Stimulated activated CD8-positive, alpha-beta memory T cell treated with anti-CD3 and anti-CD28 coated beads, Interleukin-4, amount 100 ng/mL, for 1 hour (primary cell): ENCODE measurements around the gene C10orf120.

Experiments
- DNase-seq, 2 donors: peaks; one replicate each; pipeline ENCODE4 v3.0.0-alpha.2; 2020; ENCODE audit warnings: low read depth in 2 of 2, low spot score in 1 of 2

C10orf120 gene

DNA sequence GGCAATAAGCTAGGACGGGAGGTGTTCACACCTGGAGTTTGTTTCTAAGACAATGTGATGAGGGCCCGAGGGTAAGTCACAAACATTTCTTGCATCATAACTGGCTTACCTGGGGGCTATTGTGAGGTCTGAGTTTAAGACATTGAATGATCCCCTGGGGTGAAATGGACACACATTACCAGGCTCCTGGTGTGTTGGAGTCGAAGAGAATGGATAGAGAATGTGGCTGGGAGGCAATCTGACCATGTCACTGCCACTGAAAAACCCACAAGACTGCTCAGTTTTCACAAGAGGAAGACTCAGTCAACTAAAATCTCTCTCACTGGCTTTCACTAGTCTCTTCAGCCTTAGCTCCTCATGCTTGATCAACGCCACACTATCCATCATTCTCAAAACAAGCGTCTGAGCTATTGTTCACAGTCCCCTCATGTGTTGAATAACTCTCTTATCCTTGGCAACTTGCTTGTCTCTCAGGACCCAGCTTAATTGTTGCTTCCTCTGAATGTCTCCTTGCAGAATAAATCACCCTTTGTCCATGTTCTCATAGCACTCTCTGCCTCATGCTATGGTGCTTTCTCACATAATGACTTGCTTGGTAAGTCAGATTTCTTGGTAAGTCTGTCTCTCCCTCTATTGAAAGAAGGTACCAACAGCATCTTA is at the start of gene C10orf120:
C10orf120 (minus strand) TSS at position 51 of the 660 bp plus-strand sequence. CDS start 56 bp downstream, outside the sequence.
- DNase-seq, result no peak

DNA sequence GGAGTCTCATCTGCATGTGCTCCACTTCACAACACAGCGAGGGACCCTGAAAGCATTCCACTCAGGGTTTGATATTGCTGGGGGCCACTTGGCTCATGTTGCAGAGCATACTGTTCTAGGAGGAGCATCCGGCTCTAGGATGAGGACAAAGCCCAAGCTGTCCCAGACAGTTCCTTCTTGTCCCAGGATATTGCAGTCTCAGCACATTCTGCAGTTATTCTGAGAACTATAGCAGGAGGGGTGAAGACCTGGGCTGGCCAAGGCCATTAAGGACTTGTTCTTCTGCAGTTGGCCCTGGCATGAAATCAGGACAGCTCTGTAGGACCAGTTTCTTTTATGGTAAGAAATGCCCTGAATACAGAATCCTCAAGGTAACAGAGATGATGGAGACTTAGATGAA is 48.9 kb upstream of the C10orf120 start:
- DNase-seq, result no peak

DNA sequence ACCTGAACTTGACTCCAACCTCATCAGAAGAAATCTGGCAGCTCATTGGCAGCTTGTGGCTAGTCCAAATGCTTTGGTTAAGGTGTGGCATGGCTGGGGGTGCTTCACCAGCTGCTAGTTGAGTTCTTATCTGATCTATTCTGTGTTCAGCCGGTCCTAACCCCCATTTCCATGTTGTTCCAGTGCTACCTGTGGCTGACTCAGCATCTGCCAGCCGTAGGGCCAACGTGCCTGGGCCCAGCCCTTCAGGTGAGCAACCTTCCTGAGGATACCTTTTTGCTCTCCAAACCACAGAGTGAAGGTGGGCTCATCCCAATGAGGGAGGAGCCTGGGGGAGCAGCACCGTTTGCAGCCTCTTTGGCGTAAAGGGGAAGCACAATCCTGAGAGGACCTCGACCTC is 46.8 kb upstream of the C10orf120 start:
- DNase-seq, result no peak

DNA sequence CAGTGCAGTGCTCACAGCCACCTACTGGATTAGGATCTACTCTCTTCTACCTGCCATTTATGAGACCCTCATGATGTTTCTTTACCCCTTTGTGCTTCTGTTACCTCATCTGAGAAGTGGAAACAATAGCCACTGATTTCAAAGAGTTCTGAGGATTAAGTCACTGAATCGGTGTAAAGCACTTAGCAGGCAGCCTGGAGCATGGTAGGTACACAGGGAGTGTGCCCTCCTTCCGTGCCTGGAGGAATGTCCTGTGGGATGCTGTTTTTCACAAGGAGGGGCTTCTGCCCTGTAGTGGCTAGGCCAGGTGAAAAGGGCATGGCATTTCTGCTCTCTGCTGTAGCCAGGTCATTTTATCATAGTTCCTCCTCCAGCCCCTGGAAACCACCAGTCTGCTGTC is 44.6 kb upstream of the C10orf120 start:
- no peak for DNase-seq

DNA sequence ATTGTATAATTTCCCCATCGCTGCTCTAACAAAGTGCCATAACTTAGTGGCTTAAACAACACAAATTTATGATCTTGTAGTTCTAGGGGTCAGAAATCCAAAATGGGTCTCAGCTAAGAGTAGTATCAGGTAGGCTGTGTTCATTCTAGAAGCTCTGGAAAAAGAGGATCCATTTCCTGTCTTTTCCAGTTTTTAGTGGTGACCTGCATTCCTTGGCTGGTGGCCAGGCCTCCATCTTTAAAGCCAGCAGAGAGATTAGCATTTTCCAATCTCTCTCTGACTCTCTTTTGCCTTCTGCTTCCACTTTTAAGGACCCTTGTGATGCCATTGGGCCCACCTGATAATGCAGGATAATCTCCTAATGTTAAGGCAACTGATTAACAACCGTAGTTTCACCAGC is 41.0 kb upstream of the C10orf120 start:
- DNase-seq, result no peak

DNA sequence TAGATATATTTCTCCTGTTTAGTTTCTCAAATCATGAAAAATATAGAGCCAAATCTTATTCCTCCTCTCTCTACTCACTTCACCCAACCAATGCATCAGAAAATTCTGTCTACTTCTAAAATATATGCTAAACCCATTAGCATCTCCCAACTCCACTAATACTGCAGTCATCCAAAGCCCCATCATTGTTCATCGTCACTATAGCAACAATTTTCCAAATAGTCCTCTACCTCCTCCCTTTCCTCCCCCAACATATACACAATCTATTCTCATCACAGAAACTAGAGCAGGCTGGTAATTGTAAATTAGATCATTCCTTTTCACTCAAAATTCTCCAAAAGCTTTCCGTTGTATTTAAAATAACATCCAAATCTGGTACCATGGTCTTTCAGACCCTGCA is 38.4 kb upstream of the C10orf120 start:
- no peak for DNase-seq

DNA sequence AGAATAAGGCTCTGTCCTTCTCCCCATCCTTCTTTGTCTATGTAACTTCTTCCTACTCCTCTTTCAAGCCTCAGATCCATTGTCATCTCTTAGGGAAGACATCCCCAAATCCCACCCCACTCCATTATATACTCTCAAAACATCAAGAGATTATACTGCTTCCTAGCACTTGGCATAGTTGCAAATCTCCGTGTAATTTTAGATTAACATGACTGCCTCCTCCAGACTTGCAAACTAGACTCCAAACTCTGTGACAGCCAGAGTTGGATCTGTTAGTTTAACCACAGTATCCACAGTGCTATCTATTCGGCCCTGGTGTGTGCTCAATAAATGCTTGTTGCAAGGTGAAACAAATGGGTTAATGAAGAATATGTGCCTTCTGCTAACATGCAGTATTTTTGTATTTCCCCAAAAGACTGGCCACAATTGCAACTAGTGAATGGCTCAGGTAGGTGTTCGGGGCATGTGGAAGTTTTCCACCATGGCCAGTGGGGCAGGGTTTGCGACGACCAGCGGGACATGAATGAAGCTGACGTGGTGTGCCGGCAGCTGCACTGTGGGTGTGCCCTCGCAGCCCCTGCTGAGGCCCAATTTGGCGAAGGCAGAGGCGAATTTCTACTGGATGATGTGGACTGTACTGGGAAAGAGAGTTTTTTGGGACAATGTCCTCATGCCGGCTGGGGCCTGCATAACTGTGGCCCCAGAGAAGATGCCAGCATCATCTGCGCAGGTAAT is 34.5 kb upstream of the C10orf120 start:
- DNase-seq, result no peak

DNA sequence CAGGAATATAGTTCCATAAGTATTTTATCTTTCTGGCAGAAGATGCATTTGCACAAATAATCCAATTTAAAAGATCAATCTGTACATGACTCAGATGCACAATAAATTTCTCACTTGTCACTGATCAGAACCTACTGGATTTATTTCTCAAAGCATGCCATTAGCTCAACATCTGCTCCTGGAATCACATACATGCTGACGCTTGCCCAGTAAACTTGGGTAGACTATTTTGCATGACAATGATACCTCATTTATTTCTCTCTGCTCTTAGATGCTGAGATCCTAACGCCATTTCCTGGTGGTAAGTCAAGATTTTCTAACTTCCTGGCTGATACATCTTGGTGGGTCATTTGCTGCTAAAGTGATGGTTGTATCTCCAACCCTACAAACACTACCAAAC is 33.8 kb upstream of the C10orf120 start:
- DNase-seq, result no peak

DNA sequence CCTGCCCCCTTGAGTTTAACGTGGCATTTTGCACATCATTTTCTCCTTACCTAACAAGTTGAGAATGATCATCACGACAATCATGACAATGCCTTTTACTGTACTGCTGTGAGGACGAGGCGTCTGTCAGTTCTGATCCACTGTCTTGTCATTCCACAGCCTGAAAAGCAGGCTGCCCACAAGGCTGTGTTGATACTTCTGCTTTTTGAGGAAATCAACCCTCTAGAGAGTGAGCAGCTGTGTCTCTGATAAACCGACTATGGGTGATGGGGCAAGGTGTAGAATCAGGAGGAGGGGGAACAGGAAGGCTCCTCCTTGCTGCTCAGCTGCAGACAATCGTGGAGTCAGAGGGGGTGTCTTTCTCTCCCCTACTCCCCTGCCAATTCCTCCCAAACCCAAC is 30.6 kb upstream of the C10orf120 start:
- no peak for DNase-seq

DNA sequence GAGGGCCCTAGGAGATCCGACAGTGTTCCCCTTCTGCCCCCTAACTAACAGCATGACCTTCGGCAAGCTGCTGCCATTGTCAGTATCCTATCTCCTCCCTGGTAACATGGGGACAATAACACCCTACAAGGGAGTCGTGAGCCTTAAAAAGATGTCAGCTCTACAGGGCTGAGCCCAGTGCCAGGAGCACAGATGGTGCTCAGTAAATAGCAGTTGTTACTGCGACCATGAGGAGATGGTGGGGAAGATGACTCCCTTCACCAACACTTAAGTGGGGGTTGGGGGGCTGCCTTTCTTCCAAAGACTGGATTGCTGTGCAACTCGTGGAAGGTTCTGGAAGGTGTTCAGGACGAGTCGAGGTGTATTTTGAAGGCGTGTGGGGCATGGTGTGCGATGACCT is 29.5 kb upstream of the C10orf120 start:
- DNase-seq, result no peak

DNA sequence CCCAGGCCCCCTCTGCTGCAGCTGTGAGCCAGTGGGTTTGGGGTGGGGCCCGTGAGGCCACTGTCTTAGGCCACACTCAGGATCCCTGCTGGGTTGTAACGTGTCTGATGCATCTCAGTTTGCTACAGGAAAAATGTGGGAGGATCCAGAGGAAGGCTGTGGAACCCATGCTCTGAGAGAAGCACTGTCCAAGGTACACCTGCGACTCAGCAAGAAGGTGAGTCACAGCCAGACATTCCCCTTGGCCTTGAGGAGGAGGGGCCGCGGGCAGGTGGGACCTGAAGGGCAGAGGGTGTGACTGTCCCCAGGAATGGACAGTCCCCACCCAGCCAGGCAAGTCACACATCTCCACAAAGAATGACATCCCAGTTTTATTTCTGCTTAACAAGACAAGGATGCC is 27.8 kb upstream of the C10orf120 start:
- no peak for DNase-seq

DNA sequence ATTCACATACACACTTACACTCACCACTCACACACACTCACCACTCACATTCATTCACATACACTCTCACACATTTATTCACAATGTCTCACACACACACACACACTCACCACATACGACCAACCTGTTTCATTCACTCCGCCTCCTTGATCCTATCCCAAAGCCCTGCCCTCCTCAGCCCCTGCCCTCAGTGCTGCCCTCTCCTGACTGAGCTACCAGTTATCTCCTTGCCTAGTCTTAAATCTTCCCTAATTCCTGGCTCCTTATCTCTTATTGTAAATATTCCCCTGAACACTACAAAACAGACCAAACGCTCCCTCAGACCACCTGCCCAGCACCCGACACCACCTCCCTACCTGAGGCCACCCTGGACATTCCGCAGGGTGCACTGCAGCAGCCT is 26.1 kb upstream of the C10orf120 start:
- no peak for DNase-seq

DNA sequence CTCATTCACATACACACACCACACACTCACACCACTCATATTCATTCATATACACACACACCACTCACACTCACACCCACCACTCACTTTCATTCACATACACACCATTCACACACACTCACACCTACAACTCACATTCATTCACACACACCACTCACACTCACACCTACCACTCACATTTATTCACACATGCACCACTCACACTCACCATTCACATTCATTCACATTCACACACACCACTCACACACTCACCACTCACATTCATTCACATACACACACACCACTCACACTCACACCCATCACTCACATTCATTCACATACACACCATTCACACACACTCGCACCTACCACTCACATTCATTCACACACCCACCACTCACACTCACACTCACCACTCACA is 25.4 kb upstream of the C10orf120 start:
- no peak for DNase-seq

DNA sequence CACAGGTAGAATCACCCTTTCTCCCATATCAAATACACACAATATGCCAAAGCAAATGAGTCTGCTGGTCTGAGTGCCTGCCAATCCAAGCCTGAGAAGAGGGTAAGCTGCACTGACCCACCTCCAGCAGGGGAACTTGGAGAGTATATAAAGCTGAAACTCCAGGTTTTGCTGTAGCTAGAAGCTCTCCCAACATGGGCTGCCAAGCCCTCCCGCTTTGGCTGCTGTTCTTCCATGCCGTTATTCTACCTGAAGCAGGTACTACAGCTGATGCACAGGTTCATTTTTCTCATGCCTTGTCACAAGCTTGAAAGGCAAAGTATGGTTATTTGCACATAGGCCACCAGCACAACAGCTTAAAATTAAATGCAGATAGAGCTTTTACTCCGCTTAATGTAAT is 21.5 kb upstream of the C10orf120 start:
- no peak for DNase-seq

DNA sequence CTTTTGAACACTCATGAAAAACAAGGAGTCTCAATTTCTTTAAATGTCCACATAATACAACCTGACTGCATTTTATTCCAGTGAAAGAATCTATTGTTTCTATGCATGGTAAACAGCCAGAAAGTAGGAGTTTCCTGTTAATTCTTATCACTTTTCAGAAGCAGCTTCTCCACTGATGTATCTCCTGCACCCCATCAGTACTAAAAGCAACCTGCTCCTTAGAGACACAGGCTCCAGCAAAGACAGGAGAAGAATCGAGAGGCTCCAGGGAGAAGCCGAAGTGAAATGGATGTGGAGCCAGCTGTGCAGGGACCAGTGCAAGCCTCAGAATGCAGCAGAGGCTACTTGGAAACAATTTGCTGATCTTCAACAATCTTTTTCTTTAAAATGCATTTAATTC is 16.4 kb upstream of the C10orf120 start:
- no peak for DNase-seq

DNA sequence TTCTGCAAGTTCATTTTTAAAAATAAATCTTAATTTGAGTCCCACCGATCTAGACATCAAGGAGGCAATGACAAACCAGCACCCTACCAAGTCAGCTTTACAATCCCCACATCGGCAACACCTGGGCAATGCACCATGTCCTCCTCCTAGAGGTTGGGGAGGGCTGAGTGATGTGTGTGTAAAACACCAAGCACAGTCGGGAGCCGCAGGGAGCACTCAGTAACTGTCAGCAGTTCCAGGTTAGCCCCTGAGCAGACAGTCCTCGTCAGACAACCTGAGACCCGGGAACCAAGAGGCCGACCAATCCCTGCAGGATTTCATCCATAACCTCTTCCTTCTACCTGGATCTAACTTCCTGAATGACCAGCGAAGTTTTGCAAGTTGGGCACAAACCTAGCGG is 15.9 kb upstream of the C10orf120 start:
- DNase-seq, result no peak

DNA sequence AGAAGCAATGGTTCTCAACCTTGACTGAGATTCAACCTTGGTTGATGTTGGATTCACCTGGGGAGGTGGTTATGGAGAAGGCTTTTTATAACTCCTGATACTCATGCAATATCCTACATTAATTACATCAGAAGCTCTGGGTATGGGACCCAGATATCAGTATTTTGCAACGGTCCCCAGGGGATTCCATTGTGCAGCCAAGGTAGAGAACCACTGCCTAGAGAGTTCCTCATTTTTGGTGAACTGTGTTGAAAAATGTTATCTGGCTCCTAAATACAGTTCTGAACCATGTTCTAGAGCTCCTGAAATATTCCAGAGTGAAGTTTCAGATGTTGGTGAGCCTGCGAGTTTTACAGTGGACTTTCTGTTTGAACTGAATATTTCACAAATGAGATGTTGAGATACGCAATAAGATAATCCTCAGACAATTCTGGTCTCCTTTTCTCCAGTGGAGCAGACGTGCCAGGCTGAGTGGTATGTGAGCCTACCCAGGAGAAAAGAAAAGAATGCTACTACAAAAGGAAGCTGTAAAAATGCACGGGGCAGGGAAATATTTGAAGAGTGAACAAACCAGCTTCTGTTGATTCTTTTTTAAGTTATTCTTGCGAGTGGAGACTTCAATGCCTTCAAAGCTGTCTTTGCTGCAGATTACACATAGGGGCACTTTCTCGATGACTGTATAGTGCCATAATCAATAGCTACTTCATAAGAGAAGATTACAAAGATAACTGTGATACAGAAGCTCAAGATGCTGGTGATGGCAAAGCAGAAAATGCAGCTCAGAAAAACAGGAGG is 13.6 kb upstream of the C10orf120 start:
- no peak for DNase-seq

DNA sequence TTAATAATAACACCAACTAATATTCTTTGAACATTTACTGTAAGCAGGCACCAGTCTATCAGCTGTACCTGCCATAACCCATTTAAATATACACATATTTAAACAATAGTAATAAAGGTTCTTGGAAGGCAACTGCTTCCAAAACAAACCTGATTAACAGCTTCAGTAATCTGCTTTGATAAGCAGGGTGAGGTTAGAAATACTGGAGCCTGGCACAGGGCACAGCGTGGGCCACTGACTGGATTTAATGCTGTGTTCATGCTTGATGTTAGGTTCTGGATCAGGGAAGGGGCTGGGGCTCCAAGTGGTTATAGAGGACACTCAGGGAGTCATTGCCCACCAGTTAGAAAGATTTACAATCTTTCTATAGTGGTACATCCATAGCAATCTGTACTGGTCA is 10.9 kb upstream of the C10orf120 start:
- no peak for DNase-seq

DNA sequence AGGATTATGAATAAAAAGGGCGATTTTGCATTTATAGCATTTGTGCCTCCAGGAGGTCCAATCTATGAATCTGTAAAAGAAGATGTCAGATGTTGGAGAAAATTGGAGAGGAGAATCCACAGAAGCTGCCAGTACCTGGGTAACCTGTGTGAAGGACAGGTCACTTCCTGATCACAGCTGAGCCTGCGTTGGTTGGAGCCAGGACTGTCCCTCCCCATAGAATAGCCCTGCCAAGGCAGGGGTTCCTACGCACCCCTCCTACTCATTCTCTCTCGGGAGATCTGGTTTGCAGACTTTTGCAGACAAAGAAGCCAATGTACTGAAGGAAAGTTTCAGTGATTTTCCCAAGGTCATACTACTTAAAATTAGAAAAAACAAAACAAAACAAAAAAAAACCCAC is 10.3 kb upstream of the C10orf120 start:
- DNase-seq, result no peak

DNA sequence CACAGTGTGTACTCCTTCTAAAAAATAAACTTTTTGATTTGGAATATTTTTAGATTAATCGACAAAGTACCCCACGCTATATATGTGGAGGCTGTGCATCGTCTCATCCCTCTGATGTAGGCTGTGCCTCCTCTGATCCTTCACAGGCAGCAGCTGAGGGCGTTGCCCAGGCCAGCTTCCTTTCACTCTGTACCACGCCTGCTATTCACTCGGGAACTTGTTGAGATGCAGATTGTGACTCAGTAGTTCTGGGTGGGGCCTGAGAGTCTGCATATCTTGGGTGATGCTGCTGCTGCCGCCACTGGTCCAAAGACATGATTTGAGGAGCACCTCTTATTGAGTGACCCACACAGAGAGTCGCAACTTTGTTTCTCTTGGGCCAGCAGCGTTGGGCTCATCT is 7.9 kb upstream of the C10orf120 start:
- no peak for DNase-seq

DNA sequence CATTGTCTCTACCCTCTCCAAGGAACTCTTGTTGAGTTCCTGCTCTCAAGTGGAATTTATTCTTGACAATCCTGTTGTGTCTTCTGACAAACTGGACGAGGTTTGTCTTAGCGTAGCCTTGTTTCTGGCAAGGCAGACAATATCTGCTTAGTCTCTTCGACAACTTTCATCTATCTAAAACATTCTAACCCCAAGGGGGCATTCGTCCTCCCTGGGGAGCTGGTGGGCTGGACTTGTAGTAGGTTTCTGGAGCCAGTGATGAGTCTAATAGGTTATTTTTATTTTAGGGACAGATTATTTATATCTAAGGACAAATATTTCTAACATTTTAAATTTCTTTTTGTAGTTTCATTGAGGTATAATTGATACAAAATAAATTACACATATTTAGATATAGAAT is 7.3 kb upstream of the C10orf120 start:
- DNase-seq, result no peak

DNA sequence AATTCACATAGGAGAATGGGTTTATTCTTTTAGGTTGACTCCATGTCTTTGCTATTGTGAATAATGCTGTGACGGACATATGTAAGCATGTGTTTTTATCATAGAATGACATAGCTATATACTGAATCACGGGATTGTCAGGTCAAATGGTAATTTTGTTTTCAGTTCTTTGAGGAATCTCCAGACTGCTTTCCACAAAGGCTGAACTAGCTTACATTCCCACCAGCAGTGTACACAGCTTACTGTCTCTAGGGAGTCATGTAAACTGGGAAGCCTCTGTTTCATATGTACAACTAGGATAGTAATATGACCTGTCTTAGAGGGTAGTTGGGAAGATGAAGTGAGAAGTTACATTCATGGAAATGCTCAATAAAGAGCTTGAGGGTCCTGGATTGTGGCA is 6.8 kb upstream of the C10orf120 start:
- no peak for DNase-seq
